Lower lobe of right lung (tissue), 2 donors: Measurements from ENCODE around the gene PGAP2. TPM values are rescaled to one million over a fixed set of nuclear protein-coding genes. Genes with fewer than 3 reads are reported as not detected.

Experiments used
- ATAC-seq, 2 donors: fragments of 200-7000 bp; cut with Tn5 transposase; one replicate each; pipeline ENCODE4 v1.9.1; 2020 to 2022; ENCODE audit warnings: mild to moderate bottlenecking in 2 of 2, moderate library complexity in 2 of 2
- DNase-seq: peaks from one replicate; pipeline ENCODE4 v3.0.0-alpha.2; 2020
- H3K27ac ChIP-seq: fragments of 200-600 bp; one replicate; pipeline ENCODE4 v1.8.0; 2022
- H3K27me3 ChIP-seq: fragments of 200-600 bp; one replicate; pipeline ENCODE4 v1.8.0; 2022; ENCODE audit warnings: low read depth
- H3K36me3 ChIP-seq: fragments of 200-600 bp; one replicate; pipeline ENCODE4 v1.8.0; 2022; ENCODE audit warnings: mild to moderate bottlenecking
- H3K4me1 ChIP-seq: fragments of 200-600 bp; one replicate; pipeline ENCODE4 v1.8.0; 2022
- H3K4me3 ChIP-seq: fragments of 200-600 bp; one replicate; pipeline ENCODE4 v1.8.0; 2022; ENCODE audit warnings: mild to moderate bottlenecking
- H3K9me3 ChIP-seq: fragments of 200-600 bp; one replicate; pipeline ENCODE4 v1.8.0; 2022
- intact Hi-C: fragments of 100-400 bp; cut with DNase I; formaldehyde crosslinking; loops from one replicate; pipeline ENCODE4 v1.11.0; 2022
- total RNA-seq: library from RNA; stranded (reverse); fragmentation: NEBNext Ultra II Directional; extraction: Animal tissue kit (Norgen Biotek cat#: 25700); gene quantifications from one replicate; pipeline ENCODE4 v1.2.1, GENCODE V29; 2021
- TF ChIP-seq, protein P1 (sequence below): fragments of 200-600 bp; IDR thresholded peaks from one replicate; pipeline ENCODE4 v1.8.0; 2022; ENCODE audit warnings: antibody characterized with exemption, mild to moderate bottlenecking
- donor health status: DM: no; HTN: yes; CAD: no; lungs with severe emphysema.

PGAP2 gene
- total RNA-seq, 1 donor from 2014 or later, result 23.8 TPM

DNA sequence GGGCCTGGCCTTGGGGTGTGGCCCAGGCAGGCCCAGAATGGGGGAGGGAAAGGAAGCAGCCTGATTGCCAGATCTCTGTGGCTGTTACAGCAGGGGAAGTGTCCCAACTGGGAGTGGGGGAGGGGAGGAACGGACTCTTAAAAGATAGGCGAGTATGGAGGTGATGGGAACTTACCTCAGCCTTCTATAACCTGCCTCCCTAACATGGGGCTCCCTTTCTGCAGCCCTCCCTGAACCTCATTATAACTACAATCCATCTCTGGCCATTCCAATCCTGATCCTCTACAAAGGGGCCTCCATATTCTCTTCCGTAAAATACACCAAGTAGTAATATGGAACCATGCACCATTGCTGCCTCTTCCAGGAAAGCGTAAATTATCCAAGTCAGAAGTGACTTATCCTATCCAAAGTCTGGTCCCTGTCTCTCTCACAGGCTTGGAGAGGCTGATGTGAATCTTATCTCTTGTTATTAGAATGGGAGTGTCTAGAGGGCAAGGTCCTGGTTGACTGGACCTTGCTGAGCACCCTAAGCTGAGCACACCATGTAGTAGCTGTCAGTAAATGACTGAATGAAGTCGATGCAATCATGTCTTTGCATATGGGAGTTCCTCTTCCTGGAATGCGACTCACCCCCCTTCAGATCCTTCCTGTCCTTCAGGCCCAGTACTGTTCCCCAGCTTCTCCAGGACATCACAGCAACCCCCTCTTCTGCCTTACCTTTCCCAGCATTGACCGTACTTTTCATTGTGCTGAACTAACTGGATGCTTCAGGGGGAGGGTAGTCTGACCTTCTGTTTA lies 26.5 kb downstream of the PGAP2 start:
- ATAC-seq (peak; percentile 28 to 53), DNase-seq (peak; percentile 79)
- Histone ChIP-seq H3K4me1 (peaks cover 97% of the 10 kb centered on the region), H3K4me3 (no peak overlapping the region), H3K36me3 (peaks cover 13% of the 10 kb centered on the region), H3K9me3 (no peaks in the 10 kb centered on the region), H3K27me3 (no peaks in the 10 kb centered on the region), H3K27ac (peak overlapping the region; percentile 66)
- TF ChIP-seq, protein P1, sequence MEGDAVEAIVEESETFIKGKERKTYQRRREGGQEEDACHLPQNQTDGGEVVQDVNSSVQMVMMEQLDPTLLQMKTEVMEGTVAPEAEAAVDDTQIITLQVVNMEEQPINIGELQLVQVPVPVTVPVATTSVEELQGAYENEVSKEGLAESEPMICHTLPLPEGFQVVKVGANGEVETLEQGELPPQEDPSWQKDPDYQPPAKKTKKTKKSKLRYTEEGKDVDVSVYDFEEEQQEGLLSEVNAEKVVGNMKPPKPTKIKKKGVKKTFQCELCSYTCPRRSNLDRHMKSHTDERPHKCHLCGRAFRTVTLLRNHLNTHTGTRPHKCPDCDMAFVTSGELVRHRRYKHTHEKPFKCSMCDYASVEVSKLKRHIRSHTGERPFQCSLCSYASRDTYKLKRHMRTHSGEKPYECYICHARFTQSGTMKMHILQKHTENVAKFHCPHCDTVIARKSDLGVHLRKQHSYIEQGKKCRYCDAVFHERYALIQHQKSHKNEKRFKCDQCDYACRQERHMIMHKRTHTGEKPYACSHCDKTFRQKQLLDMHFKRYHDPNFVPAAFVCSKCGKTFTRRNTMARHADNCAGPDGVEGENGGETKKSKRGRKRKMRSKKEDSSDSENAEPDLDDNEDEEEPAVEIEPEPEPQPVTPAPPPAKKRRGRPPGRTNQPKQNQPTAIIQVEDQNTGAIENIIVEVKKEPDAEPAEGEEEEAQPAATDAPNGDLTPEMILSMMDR, result no peak
- intact Hi-C loops, result no loop called here

DNA sequence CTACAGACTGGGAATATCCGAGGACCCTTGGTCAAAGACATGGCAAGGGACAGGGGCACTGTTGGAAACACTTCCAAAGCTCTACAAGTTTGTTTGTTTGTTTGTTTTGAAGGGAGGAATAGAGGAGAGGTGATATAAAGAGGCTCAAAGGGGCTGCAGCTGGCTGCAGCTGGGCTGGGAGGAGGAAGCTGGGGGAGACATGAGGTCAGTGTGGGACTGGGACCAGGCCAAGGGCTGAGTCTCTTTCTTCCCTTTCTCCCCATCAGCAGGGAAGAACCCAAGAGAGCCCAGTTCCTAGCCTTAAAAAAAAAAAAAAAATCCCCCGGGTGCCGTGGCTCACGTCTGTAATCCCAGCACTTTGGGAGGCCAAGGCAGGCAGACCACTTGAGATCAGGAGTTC lies 27.4 kb downstream of the PGAP2 start:
- Histone ChIP-seq H3K27ac (peak overlapping the region; percentile 66), H3K36me3 (peaks cover 5% of the 10 kb centered on the region), H3K9me3 (no peaks in the 10 kb centered on the region), H3K4me1 (peaks cover 91% of the 10 kb centered on the region), H3K27me3 (no peaks in the 10 kb centered on the region), H3K4me3 (no peak overlapping the region)
- TF ChIP-seq, protein P1, result no peak
- DNase-seq (no peak), ATAC-seq (no peak)
- intact Hi-C loops, result no loop called here

DNA sequence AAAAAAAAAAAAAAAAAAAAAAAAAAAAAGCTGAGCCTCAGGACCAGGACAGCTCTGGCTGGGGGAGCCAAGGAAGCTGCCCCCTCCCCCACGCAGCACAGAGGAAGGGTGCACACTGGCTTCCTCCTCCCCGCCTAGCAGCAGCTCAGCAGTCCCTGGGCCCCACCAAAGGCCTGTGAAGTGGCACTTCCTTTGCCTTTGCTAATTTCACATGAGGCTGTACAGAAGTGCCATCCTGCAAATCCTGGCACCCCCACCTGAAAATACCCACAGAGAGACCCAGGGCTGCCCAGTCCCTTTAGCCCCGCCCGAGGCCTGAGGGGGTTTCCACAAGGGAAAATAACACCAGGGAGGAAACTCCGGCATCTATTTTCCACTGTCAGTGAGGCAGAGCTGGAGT lies 28.5 kb downstream of the PGAP2 start:
- Histone ChIP-seq H3K4me3 (peak overlapping the region; percentile 40), H3K4me1 (peaks cover 84% of the 10 kb centered on the region), H3K27ac (peak overlapping the region; percentile 59), H3K36me3 (peaks cover 5% of the 10 kb centered on the region), H3K27me3 (no peaks in the 10 kb centered on the region), H3K9me3 (no peaks in the 10 kb centered on the region)
- peak; percentile 66 for DNase-seq
- ATAC-seq, result no peak
- TF ChIP-seq, protein P1, result no peak
- intact Hi-C loops, result no loop called here

DNA sequence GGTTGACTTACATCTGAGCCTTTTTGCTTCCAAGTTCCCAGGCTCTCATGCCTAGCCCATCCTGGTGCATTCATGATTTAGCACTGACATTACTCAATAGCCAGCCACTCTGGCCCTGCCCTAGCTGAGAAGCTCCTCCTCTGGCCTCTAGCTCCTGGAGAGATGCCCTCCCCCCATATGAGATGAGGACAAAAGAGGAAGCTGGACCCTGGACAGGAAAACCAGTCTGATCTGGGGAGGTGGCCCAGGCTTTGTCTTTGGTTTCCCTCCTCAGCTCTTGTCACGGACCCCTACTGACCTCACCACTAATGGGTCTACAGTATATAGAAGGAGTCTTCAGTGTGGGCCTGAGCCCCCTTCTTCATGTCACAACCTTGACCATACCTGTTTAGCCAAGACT lies 29.4 kb downstream of the PGAP2 start:
- peak overlapping the region; percentile 40 for H3K4me3 ChIP-seq
- peak in 1 of 2 donors; percentile 16 for ATAC-seq
- TF ChIP-seq, protein P1, result no peak

DNA sequence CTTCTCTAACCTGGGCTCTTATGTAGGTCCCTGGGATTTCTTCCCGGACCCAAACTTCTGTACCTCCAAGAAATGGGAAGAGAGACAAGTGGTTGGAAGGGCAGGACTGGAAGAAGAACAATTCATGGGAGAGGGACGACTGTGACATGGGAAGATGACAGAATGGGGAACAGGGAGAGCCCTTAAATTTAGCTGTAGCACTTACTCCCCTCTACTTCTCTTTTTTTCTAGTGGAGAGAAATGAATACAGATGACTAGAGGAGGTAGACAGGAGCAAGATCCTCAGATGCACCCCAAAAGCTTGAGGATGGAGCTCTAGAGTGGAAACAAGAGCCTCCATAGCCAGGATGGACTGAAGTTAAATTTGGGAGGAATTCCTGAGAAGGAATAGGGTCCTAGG lies 30.1 kb downstream of the PGAP2 start:
- H3K27ac ChIP-seq, result peak overlapping the region; percentile 72
- TF ChIP-seq, protein P1, result no peak
- intact Hi-C loops, result no loop called here
- peak overlapping the region; percentile 40 for H3K4me3 ChIP-seq
- no peaks in the 10 kb centered on the region for H3K27me3 ChIP-seq
- DNase-seq (no peak), ATAC-seq (no peak)
- H3K9me3 ChIP-seq, result no peaks in the 10 kb centered on the region
- no peaks in the 10 kb centered on the region for H3K36me3 ChIP-seq
- peaks cover 70% of the 10 kb centered on the region for H3K4me1 ChIP-seq

More for the DNA sequence above, 29.4 kb downstream of the PGAP2 start:
- H3K4me1 ChIP-seq, result peaks cover 78% of the 10 kb centered on the region
- peak; percentile 77 for DNase-seq
- H3K9me3 ChIP-seq, result no peaks in the 10 kb centered on the region
- H3K27me3 ChIP-seq, result no peaks in the 10 kb centered on the region
- peak overlapping the region; percentile 72 for H3K27ac ChIP-seq
- H3K36me3 ChIP-seq, result peaks cover 5% of the 10 kb centered on the region
- intact Hi-C loops, result no loop called here
